Measurements from ENCODE around the gene ZC3H12D.

Gene ZC3H12D

DNA sequence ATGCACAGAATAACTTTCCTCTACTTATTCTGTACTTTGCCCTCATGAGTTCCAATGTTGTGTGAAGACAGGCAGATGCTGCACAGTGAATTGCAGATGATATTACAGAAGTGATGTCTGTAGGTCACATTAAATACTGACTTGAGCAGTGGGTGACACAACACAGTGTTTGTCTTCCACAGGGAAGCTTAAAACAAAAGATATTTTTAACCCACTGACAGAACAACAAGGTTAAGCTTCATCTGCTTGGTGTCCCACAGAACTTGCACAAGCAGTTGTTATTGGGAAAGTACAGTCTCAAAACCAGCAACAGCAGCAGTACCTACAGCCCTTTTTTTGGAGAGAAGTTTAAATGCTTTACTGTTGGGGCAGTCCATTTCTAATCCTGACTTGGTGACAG is 74.3 kb downstream of the ZC3H12D start:
- no peak overlapping the region for H3K4me3 ChIP-seq (ENCODE audit: low read depth, low read length)
- TF ChIP-seq, protein P1, sequence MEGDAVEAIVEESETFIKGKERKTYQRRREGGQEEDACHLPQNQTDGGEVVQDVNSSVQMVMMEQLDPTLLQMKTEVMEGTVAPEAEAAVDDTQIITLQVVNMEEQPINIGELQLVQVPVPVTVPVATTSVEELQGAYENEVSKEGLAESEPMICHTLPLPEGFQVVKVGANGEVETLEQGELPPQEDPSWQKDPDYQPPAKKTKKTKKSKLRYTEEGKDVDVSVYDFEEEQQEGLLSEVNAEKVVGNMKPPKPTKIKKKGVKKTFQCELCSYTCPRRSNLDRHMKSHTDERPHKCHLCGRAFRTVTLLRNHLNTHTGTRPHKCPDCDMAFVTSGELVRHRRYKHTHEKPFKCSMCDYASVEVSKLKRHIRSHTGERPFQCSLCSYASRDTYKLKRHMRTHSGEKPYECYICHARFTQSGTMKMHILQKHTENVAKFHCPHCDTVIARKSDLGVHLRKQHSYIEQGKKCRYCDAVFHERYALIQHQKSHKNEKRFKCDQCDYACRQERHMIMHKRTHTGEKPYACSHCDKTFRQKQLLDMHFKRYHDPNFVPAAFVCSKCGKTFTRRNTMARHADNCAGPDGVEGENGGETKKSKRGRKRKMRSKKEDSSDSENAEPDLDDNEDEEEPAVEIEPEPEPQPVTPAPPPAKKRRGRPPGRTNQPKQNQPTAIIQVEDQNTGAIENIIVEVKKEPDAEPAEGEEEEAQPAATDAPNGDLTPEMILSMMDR (IDR thresholded peaks at IDR 0.05; ENCODE audit: control insufficient read depth, extremely low read depth, insufficient read depth), result no peak
- no peak for DNase-seq (ENCODE audit: low read depth)

DNA sequence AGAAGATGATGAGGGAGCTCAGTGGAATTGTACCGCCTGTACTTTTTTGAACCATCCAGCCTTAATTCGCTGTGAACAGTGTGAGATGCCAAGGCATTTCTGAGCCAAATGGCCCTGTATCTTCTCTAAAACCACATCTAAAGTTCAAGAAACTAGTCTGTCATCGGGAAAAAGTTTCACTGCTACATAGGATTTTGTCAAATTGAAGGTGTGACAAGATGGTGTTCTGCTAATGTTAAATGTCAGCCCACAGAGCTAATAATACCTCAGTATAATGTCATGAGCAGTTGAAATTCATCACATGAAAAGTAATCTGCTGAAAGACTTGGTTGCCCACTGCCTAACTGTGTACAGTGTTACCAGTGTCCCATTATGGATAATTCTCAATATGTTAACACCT is 75.2 kb downstream of the ZC3H12D start:
- no peak for DNase-seq (ENCODE audit: low read depth)
- H3K4me3 ChIP-seq (ENCODE audit: low read depth, low read length), result no peak overlapping the region
- TF ChIP-seq, protein P1 (IDR thresholded peaks at IDR 0.05; ENCODE audit: control insufficient read depth, extremely low read depth, insufficient read depth), result no peak

DNA sequence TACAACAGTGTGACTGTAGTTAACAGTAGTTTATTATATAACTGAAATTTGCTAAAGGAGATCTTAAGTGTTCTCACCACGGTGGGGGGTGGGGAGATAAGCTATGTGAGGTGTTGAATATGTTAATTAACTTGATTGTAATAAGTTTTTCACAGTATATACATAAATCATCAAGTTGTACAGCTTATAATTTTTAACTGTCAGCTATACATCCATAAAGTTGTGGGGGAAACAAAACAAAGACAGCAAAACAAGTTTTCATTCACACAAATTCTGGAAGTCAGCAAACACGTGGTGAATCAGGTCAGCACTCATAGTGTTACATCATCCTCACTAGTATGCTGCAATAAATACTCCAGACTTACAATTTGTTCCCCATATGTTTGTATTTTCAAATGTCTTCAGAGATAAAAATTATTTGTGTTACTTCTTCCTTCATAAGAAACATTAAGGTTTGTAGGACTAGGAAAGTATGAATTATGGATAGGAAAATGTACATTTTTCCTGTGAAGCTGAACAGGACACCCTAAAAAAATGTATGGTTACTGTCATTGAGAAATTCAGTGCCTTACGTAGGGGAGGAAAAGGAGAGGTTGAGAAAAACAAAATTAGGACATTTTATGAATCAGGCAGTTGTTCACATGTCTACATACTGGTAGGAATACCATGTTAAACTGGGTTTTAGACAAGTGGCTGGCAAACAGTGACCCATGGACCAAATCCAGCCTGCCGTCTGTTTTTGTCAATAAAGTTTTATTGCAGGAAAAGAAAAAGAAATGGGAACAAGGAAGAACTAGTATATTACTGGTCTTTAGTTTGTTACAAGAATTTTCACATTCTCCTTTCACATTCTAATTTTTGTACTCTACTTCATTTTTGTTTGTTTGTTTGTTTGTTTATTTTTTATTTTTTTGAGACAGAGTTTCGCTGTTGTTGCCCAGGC is 78.7 kb downstream of the ZC3H12D start:
- DNase-seq (ENCODE audit: low read depth), result no peak
- TF ChIP-seq, protein P1 (IDR thresholded peaks at IDR 0.05; ENCODE audit: control insufficient read depth, extremely low read depth, insufficient read depth), result no peak
- no peak overlapping the region for H3K4me3 ChIP-seq (ENCODE audit: low read depth, low read length)

DNA sequence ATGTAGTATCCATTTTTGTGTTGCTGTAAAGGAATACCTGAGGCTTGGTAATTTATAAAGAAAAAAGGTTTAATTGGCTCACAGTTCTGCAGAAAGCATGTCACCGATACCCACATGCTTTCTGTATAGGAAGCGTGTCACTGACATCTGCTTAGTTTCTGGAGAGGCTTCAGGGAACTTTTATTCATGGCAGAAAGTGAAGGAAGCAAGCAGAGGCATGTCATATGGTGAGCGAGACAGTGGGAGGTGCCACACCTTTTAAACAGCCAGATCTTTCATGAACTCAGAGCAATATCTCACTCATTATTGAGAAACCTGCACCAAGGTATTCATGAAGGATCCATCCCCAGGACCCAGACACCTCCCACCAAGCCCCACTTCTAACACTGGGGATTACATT is 81.3 kb downstream of the ZC3H12D start:
- DNase-seq (ENCODE audit: low read depth), result no peak
- TF ChIP-seq, protein P1 (IDR thresholded peaks at IDR 0.05; ENCODE audit: control insufficient read depth, extremely low read depth, insufficient read depth), result no peak
- H3K4me3 ChIP-seq (ENCODE audit: low read depth, low read length), result no peak overlapping the region

DNA sequence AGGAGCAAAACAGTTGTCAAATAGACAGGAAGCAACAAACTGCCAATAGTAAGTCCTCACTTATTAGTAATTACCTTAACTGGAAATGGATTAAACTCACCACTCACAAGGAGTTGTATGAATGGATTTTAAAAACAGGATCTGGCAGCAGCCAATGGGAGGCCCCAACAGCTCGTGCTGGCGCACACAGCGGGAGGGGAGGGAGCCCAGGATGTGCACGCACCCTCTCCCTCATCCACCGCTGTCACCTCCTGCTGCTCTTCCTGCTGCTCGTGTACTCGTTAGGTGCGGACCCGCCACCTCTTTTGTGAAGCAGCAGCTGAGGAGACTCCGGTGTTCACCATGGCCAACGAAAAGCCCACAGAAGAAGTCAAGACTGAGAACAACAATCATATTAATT is 84.8 kb downstream of the ZC3H12D start, which contains the start of gene SUMO4:
Gene SUMO4, plus strand, starts transcription at position 213 of the 400 bp plus-strand sequence. Its CDS starts 130 bp downstream, at position 343.
- TF ChIP-seq, protein P1 (IDR thresholded peaks at IDR 0.05; ENCODE audit: control insufficient read depth, extremely low read depth, insufficient read depth), result no peak
- H3K4me3 ChIP-seq (ENCODE audit: low read depth, low read length), result no peak within 1 kb of the TSS
- DNase-seq (ENCODE audit: low read depth), result no peak

DNA sequence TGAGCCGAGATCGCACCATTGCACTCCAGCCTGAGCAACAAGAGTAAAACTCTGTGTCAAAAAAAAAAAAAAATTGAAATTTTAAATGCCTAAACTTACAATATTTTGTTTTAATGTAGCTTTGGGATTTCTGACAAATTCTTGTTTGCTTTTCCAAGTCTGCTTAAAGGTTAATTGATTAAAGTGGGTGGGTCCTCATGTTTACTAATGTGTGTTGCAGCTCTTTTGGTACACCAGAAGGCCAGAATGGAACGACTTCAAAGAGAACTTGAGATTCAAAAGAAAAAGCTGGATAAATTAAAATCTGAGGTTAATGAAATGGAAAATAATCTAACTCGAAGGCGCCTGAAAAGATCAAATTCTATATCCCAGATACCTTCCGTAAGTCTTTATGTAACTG is 87.4 kb downstream of the ZC3H12D start:
- no peak overlapping the region for H3K4me3 ChIP-seq (ENCODE audit: low read depth, low read length)
- no peak for DNase-seq (ENCODE audit: low read depth)
- TF ChIP-seq, protein P1 (IDR thresholded peaks at IDR 0.05; ENCODE audit: control insufficient read depth, extremely low read depth, insufficient read depth), result no peak

Data from LNCaP clone FGC (cell line).